Osteoblast (primary cell): ENCODE data around the gene LOXL1. TPM values are rescaled to one million over a fixed set of nuclear protein-coding genes. Genes with fewer than 3 reads are reported as not detected.

ENCODE experiments used
- DNase-seq: peaks from one replicate; pipeline ENCODE4 v3.0.0; 2011; ENCODE audit warnings: low spot score, mixed read lengths; ENCODE audit not compliant: insufficient read length; ENCODE audit errors: missing footprints
- H2AFZ ChIP-seq: 2 replicates; pipeline ENCODE4 v1.6.0; 2011; ENCODE audit warnings: mild to moderate bottlenecking, low read length
- H3K27ac ChIP-seq: 2 replicates; pipeline ENCODE4 v1.5.1; 2011; ENCODE audit warnings: mild to moderate bottlenecking, low read depth, low read length, moderate library complexity
- H3K27me3 ChIP-seq: 2 replicates; pipeline ENCODE4 v1.6.0; 2012; ENCODE audit warnings: mild to moderate bottlenecking, control low read depth, inconsistent platforms, low read length, moderate library complexity; ENCODE audit not compliant: insufficient read depth
- H3K36me3 ChIP-seq: 2 replicates; pipeline ENCODE4 v1.5.1; 2011; ENCODE audit warnings: mild to moderate bottlenecking, low read length, control low read depth, moderate library complexity; ENCODE audit not compliant: insufficient read depth
- H3K4me1 ChIP-seq: 2 replicates; pipeline ENCODE4 v1.5.1; 2011; ENCODE audit warnings: mild to moderate bottlenecking, low read length, control low read depth, moderate library complexity; ENCODE audit not compliant: insufficient read depth
- H3K4me2 ChIP-seq: 2 replicates; pipeline ENCODE4 v1.6.0; 2011; ENCODE audit warnings: mild to moderate bottlenecking, low read length; ENCODE audit not compliant: insufficient read depth
- H3K4me3 ChIP-seq: fragments of 200-600 bp; sonication (generic); 3 replicates; pipeline ENCODE4 v1.5.1; 2012; ENCODE audit warnings: mild to moderate bottlenecking, low read length, inconsistent platforms; ENCODE audit not compliant: insufficient read depth
- H3K79me2 ChIP-seq: 2 replicates; pipeline ENCODE4 v1.6.0; 2012; ENCODE audit warnings: mild to moderate bottlenecking, low read length, control low read depth, inconsistent platforms; ENCODE audit not compliant: insufficient read depth
- H3K9me3 ChIP-seq: 2 replicates; pipeline ENCODE4 v1.5.1; 2011; ENCODE audit warnings: low read depth, low read length, control low read depth
- H4K20me1 ChIP-seq: 2 replicates; pipeline ENCODE4 v1.6.0; 2012; ENCODE audit warnings: mild to moderate bottlenecking, low read length, control low read depth; ENCODE audit not compliant: insufficient read depth
- CTCF ChIP-seq: IDR thresholded peaks from 2 replicates; pipeline ENCODE4 v1.5.1; 2011; ENCODE audit warnings: mild to moderate bottlenecking, low read depth, low read length, moderate library complexity; ENCODE audit errors: extremely low read depth
- total RNA-seq: library from RNA; depleted of rRNA; stranded (reverse); fragments of >200 nt; gene quantifications from 2 replicates; pipeline ENCODE4 v1.2.3, GENCODE V29; 2012

LOXL1 gene
- total RNA-seq, 1 donor, result 246 TPM

GRCh38 chr15:73939138-73939537 lies 12.9 kb downstream of the LOXL1 start:
- no peak for TF ChIP-seq CTCF
- DNase-seq, result peak; percentile 68
- Histone ChIP-seq H3K9me3 (no peaks in the 10 kb centered on the region), H3K27me3 (no peaks in the 10 kb centered on the region), H3K36me3 (peaks cover 43% of the 10 kb centered on the region), H3K79me2 (peaks cover 99% of the 10 kb centered on the region), H3K4me3 (no peak overlapping the region), H3K27ac (peak overlapping the region; percentile 96), H4K20me1 (peaks cover 27% of the 10 kb centered on the region), H2AFZ (no peak overlapping the region), H3K4me1 (peaks cover 74% of the 10 kb centered on the region), H3K4me2 (peak overlapping the region; percentile 4)

GRCh38 chr15:73940061-73940981 lies 14.1 kb downstream of the LOXL1 start:
- Histone ChIP-seq H3K79me2 (peaks cover 99% of the 10 kb centered on the region), H3K4me1 (peaks cover 65% of the 10 kb centered on the region), H3K27ac (peak overlapping the region; percentile 96), H3K4me3 (peak overlapping the region; percentile 40), H3K27me3 (no peaks in the 10 kb centered on the region), H2AFZ (no peak overlapping the region), H3K36me3 (peaks cover 47% of the 10 kb centered on the region), H3K4me2 (peak overlapping the region; percentile 68), H3K9me3 (no peaks in the 10 kb centered on the region), H4K20me1 (peaks cover 23% of the 10 kb centered on the region)
- peak; percentile 90 for DNase-seq
- no peak for TF ChIP-seq CTCF

GRCh38 chr15:73941044-73941443 lies 14.8 kb downstream of the LOXL1 start:
- Histone ChIP-seq H4K20me1 (peaks cover 18% of the 10 kb centered on the region), H3K79me2 (peaks cover 96% of the 10 kb centered on the region), H3K27me3 (no peaks in the 10 kb centered on the region), H3K4me2 (peak overlapping the region; percentile 71), H3K4me1 (peaks cover 58% of the 10 kb centered on the region), H3K9me3 (no peaks in the 10 kb centered on the region), H2AFZ (no peak overlapping the region), H3K4me3 (peak overlapping the region; percentile 40), H3K36me3 (peaks cover 47% of the 10 kb centered on the region), H3K27ac (peak overlapping the region; percentile 96)
- TF ChIP-seq CTCF, result no peak
- peak; percentile 98 for DNase-seq

- H3K4me3 ChIP-seq, result no peak overlapping the region
- no peak for TF ChIP-seq CTCF
- peak overlapping the region; percentile 71 for H3K4me2 ChIP-seq
- H3K27ac ChIP-seq, result peak overlapping the region; percentile 96
- H3K36me3 ChIP-seq, result peaks cover 46% of the 10 kb centered on the region
- H3K79me2 ChIP-seq, result peaks cover 95% of the 10 kb centered on the region
- peak; percentile 81 for DNase-seq
- no peaks in the 10 kb centered on the region for H3K9me3 ChIP-seq
- H3K4me1 ChIP-seq, result peaks cover 54% of the 10 kb centered on the region
- H2AFZ ChIP-seq, result no peak overlapping the region
- H4K20me1 ChIP-seq, result peaks cover 14% of the 10 kb centered on the region
- H3K27me3 ChIP-seq, result no peaks in the 10 kb centered on the region
Observed at GRCh38 chr15:73941449-73941848, 15.2 kb downstream of the LOXL1 start.
